GM12892 (cell line): ENCODE data around the gene CERS5.

Experiments used
- POLR2AphosphoS5 ChIP-seq: IDR thresholded peaks from 2 replicates; pipeline ENCODE4 v1.6.1; 2011; ENCODE audit warnings: low read depth, low read length, control low read depth
- TAF1 ChIP-seq: IDR thresholded peaks from 2 replicates; pipeline ENCODE4 v1.6.1; 2011; ENCODE audit warnings: low read depth, mild to moderate bottlenecking, control low read depth, low read length, borderline replicate concordance

- no peak for TF ChIP-seq POLR2AphosphoS5
- TF ChIP-seq TAF1 = no peak
These were observed 65.0 kb downstream of the CERS5 start for GRCh38 chr12:50102131-50102531.
